ENCODE data around the gene HAUS6.

DNA sequence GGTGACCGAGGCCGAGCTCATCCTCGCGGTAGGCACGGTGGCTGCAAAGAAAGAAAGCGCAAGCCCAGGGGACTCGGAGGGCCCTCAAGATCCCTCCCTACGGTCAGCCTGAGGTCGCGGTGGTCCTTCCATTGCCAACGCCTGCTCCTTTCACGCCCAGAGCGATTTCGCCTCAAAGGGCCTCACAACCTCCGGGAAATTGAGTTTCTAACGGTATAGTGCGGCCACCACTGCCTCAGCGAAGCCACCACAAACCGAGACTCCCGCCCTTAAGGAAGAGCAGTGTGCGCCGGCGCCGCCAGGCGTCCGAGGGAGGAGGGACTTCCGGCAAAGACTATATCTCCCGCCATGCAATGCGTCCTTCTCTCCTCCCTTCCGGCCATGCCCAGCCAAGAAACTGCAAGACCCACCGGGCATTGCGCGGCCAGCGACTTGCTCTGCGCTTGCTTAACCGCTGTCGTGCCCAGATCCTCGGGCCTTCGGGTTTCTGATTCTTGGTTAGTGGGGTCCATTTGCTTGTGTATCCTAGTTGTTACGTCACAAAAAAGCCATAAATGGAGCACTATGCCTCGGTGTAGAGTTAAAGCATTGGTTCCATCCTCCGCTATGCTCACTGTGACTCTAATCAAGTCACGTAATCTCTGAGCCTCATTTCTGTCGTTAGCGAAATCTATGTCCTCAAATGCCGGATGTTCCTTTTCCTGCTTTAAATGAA is at the start of gene HAUS6:
- TF ChIP-seq, protein P1, sequence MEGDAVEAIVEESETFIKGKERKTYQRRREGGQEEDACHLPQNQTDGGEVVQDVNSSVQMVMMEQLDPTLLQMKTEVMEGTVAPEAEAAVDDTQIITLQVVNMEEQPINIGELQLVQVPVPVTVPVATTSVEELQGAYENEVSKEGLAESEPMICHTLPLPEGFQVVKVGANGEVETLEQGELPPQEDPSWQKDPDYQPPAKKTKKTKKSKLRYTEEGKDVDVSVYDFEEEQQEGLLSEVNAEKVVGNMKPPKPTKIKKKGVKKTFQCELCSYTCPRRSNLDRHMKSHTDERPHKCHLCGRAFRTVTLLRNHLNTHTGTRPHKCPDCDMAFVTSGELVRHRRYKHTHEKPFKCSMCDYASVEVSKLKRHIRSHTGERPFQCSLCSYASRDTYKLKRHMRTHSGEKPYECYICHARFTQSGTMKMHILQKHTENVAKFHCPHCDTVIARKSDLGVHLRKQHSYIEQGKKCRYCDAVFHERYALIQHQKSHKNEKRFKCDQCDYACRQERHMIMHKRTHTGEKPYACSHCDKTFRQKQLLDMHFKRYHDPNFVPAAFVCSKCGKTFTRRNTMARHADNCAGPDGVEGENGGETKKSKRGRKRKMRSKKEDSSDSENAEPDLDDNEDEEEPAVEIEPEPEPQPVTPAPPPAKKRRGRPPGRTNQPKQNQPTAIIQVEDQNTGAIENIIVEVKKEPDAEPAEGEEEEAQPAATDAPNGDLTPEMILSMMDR (IDR thresholded peaks at IDR 0.05; ENCODE audit: low read depth, low read length, missing input control), result peak; percentile 82
- TF ChIP-seq RAD21 (IDR thresholded peaks at IDR 0.05), result peak; percentile 66 to 67
- TF ChIP-seq TAF1 (conservative IDR thresholded peaks at IDR 0.05), result peak; percentile 64
- TF ChIP-seq, protein P2, sequence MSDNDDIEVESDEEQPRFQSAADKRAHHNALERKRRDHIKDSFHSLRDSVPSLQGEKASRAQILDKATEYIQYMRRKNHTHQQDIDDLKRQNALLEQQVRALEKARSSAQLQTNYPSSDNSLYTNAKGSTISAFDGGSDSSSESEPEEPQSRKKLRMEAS (IDR thresholded peaks at IDR 0.05), result peak; percentile 82
- TF ChIP-seq, protein P3, sequence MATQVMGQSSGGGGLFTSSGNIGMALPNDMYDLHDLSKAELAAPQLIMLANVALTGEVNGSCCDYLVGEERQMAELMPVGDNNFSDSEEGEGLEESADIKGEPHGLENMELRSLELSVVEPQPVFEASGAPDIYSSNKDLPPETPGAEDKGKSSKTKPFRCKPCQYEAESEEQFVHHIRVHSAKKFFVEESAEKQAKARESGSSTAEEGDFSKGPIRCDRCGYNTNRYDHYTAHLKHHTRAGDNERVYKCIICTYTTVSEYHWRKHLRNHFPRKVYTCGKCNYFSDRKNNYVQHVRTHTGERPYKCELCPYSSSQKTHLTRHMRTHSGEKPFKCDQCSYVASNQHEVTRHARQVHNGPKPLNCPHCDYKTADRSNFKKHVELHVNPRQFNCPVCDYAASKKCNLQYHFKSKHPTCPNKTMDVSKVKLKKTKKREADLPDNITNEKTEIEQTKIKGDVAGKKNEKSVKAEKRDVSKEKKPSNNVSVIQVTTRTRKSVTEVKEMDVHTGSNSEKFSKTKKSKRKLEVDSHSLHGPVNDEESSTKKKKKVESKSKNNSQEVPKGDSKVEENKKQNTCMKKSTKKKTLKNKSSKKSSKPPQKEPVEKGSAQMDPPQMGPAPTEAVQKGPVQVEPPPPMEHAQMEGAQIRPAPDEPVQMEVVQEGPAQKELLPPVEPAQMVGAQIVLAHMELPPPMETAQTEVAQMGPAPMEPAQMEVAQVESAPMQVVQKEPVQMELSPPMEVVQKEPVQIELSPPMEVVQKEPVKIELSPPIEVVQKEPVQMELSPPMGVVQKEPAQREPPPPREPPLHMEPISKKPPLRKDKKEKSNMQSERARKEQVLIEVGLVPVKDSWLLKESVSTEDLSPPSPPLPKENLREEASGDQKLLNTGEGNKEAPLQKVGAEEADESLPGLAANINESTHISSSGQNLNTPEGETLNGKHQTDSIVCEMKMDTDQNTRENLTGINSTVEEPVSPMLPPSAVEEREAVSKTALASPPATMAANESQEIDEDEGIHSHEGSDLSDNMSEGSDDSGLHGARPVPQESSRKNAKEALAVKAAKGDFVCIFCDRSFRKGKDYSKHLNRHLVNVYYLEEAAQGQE (IDR thresholded peaks at IDR 0.05), result peak; percentile 91
- peak; percentile 63 for TF ChIP-seq SP1 (IDR thresholded peaks at IDR 0.05)
- peak; percentile 44 to 52 for TF ChIP-seq RXRA (IDR thresholded peaks at IDR 0.05)
- peak; percentile 88 to 98 for TF ChIP-seq GABPA (IDR thresholded peaks at IDR 0.05 in 1 of 2, conservative IDR thresholded peaks at IDR 0.05 in 1 of 2)
